CD4-positive, alpha-beta T cell treated with Interferon alpha-2 for 1 hour (primary cell): ENCODE measurements around the gene AGPAT3.
A peak's percentile ranks its signal among the peaks of the same experiment; 100 is the strongest.
"Not testable (repeated sequence)": the region's sequence is repeated elsewhere in the genome, so short reads cannot be mapped to it uniquely, and the experiment has no call there.

Experiments used
- DNase-seq, 2 donors: peaks; one replicate each; pipeline ENCODE4 v3.0.0-alpha.2; 2020 to 2022

AGPAT3 gene

GRCh38 chr21:43835050-43835449, 30.0 kb upstream of the AGPAT3 start:
- no peak for DNase-seq

DNA sequence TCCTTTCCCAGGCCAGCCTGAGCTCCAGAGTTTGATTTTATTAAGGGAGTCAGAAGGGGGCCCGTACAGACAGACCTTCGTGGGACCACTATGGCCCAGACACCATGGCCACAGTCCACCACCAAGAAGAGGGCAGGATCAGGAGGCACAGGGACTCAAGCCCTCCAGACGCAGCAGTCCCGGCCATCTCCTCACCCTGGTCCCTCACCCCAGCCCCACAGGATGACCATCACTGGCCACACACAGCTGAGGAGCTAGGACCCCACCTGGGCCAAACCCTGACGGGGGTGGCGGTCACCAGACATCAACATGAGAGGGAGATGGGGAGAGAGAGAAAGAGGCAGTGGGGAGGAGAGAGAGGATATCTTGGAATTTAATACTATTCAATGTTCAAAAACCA, 29.2 kb upstream of the AGPAT3 start:
- no peak for DNase-seq

- no peak for DNase-seq
Observed at GRCh38 chr21:43836616-43837015, 28.4 kb upstream of the AGPAT3 start.

DNA sequence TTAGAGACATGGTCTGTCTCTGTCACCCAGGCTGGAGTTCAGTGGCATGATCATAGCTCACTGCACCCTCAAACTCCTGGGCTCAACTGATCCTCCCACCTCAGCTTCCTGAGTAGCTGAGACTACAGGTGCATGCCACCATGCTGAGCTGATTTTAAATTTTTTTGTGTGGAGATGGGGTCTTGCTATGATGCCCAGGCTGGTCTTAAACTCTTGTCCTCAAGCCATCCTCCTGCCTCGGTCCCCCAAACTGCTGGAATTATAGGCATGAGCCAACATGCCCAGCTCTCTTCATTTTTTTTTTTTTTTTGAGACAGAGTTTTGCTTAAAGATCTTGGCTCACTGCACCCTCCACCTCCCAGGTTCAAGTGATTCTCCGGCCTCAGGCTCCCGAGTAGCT, 24.8 kb upstream of the AGPAT3 start:
- no peak for DNase-seq

DNA sequence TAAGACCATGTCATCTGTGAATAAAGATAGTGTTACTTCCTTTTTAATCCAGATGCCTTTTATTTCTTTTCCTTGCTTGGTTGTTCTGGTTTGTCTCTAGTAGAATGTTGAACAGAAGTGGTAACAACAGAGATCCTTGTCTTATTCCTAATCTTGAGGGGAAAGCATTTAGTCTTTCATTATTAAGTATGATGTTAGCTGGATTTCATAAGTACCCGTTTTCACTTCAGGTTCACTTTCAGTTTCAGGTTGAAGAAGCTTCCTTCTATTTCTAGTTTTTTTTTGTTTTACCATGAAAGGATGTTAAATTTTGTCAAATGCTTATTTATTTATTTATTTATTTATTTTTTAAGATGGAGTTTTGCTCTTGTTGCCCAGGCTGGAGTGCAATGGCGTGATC, 22.3 kb upstream of the AGPAT3 start:
- DNase-seq, result no peak

DNA sequence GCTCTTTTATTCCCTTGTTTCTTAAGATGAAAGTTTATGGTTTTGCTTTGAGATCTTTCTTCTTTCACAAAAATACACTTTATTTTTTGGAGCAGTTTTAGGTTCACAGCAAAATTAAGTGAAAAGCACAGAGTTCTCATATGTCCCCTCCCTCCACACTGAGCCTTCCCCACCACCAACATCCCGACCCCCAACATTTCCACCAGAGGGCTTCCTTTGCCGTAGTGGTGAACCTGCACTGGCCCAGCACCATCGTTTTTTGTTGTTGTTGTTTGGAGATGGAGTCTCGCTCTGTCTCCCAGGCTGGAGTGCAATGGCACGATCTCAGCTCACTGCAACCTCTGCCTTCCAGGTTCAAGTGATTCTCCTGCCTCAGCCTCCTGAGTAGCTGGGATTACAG, 20.1 kb upstream of the AGPAT3 start:
- DNase-seq, result not testable (repeated sequence)

GRCh38 chr21:43845386-43845785, 19.6 kb upstream of the AGPAT3 start:
- no peak for DNase-seq

DNA sequence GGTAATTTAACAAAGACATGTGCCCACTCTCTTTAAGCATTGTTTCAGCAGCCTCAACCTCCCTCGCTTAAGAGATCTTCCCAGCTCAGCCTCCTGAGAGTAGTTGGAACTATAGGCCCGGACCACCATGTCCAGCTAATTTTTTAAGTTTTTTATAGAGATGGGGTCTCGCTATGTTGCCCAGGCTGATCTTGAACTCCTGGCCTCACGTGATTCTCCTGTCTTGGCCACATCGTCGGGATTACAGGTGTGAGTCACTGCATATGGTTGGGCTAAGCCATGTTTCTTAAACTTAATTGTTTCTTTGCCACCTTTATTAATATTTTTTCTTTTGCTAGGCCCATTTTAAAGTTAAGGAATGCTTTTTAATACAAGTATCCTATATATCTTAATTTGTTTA, 18.6 kb upstream of the AGPAT3 start:
- no peak for DNase-seq

DNA sequence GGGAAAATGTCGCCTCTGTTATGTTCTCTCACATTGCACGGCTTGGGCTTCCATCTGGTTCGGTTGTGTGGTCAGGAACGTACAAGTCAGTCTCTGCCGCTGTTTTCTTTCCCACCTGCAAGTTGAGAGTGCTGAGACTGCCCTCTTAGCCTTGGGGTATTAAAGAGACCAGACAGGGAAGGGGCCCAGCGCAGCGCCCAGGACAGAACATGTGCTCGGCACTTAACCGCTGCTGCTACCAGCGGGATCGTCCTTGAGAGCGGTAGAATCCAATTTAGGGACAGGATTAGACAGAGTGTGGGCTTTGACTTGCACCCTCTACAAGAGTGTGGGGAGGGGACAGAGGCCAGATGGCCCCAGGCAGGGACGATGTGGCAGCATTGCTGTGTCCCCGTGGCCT, 17.7 kb upstream of the AGPAT3 start:
- DNase-seq, result no peak

DNA sequence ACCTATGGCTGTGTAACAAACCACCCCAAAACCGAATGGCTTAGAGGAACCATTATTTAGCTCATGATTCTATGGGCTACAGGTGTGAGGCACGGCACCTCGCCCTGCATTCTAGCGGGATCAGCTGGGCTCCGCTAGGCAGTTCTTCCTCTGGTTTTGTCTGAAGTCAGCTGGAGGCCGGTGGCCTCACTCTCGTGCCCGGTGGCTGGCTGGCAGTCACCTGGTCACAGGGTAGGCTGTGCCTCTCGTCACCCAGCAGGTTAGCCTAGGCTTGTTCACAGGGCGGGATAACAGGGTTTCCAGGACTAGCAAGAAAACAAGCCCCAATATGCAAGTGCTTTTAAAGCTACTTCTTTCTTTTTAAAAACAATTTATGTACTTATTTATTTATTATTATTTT, 16.3 kb upstream of the AGPAT3 start:
- DNase-seq, result no peak

DNA sequence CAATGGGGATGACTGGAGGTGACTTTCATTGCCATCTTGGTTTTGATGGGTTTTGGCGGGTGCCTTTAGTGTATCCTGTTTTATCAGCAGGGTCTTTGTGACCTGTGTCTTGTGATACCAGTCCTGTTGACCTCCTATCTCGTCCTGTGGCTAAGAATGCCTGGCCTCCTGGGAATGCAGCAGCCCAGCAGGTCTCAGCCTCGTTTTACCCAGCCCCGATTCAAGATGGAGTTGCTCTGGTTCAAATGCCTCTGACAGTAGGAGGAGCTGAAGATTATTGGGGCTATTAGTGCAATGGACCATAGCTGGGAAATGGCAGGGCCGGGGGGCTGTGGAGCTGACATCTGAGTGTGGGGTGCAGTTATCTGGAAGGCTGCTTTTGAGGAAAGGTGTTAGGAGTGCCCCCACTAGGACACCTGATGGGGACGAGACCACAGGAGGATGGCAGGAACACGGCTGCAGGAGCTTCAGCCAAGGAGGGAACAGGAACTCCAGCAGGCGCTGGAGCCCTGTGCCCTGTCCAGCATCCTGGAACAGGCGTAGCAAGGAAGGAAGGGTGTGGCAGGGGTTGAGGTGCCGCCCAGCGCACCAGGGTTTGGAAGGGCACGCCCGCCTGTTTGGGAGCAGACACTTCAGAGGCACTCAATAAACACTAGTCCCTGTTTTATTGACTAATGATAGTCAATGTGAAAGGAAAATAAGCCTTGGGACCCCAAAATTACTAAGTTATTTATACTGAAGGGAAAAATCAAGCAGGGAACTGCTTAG, 15.3 kb upstream of the AGPAT3 start:
- no peak for DNase-seq

DNA sequence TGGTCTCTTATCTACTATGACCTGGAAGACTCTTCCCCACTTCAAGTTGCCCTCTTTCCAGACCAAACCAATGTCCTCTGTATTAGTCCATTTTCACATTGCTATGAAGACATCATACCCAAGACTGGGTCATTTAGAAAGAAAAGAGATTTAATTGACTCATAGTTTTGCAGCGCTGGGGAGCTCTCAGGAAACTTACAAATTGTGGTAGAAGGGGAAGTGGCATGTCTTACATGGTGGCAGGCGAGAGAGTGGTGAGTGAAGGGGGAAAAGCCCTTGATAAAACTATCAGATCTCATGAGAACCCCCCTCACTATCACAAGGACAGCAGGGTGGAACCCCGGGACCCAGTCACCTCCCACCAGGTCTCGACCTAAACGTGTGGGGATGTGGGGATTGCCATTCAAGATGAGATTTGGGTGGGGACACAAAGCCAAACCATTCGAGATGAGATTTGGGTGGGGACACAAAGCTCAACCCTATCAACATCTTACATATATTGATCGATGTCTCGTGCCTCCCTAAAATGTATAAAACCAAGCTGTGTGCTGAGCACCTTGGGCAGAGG, 14.2 kb upstream of the AGPAT3 start:
- no peak for DNase-seq

- no peak for DNase-seq
Observed at GRCh38 chr21:43851593-43851992, 13.4 kb upstream of the AGPAT3 start.

DNA sequence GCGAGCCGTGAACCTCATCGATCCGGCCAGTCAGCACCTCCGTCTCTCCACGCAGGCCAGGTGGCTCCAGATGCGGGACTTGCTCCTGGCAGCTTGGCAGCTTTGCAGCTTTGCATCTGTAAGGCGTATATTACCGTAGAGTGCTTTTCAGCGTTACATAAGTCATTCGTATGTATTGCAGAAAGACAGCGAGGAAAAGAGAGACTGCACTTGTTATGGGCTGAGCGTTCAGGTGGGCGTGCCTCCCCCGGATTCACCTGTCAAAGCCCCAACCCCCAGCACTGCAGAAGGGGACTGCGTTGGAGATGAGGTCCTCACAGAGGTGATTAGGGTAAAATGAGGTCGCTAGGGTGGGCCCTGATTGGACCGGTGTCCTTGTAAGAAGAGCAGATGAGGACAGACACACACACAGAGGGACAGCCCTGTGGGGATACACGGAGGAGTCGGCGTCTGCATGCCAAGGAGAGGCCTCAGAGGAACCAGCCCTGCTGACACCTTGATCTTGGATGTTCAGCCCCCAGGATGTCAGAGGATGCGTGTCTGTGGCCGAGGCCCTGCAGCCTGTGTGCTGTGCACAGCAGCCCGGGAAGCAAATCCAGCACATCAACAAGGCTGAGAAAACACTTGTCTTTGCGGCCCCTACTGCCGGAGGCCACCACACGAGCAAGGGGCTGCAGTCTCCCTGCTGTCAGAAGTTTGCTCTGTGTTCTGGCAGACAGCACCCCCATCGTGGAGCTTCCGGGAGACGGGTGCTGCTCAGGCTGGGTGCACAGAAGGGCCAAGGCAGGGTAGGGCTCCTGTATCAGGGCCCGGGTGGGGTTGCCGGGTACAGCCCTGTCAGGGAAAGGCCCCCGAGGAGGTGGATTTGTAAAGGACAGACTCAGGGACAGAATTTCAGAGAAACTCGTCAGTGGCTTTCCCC, 10.9 kb upstream of the AGPAT3 start:
- DNase-seq, result no peak

GRCh38 chr21:43854773-43855633, 10.0 kb upstream of the AGPAT3 start:
- DNase-seq, result peak; percentile 49 to 77

DNA sequence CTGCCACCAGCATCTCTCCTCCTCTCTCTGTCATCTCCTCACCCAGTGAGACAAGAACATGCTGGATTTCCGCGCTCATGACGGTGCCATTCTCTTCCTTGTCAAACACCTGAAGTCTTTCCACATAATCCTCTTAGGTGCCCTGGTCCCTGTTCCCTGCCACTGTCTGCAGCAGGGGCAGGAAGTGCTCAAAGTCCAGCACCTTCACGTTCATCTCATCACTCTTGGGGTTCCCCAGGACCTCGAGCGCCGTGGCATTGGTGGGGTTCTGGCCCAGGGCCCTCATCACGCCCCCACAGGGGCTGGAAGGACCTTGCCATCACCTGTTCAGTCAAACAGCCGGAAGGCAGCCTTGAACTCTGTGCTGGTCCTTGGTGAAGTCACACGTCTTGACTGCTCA, 9.1 kb upstream of the AGPAT3 start:
- no peak for DNase-seq

DNA sequence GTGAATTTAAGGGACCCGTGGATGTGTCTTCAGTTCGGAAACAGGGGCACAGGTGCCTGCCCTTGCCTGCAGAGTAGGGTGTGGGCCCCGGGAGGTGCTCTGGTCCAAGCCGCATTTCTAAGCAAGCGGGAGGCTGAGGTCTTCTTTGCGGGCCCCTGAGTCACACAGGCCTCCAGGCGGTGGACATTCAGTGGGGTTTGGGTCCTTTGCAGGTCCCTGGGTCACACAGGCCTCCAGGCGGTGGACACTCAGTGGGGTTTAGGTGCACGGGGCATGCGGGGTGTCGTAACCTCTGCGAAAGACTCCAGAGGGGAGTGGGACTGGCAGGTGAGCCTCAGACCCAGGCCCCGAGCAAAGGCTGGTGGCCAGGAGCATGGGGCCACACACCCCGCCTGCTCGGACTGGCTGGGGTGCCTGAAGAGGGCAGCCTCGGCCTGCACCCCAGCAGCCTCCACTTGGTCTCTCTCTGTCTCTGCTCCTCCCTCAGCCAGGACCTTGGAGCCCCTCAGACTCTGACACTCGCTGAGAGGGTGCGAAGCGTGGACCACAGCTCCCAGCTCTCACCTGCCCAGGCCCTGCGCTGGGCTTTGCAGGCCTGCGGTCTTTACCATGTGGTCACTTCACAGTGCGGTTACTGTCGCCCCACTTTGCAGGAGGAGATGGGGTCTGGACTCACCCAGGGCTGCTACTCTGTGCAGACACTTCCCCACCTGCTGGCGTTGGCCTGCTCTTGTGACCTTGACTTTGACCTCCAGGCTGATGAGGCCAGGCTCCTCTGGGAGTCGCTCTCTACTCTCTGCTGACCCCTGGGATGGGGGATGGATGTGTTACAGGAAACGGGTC, 6.0 kb upstream of the AGPAT3 start:
- no peak for DNase-seq

DNA sequence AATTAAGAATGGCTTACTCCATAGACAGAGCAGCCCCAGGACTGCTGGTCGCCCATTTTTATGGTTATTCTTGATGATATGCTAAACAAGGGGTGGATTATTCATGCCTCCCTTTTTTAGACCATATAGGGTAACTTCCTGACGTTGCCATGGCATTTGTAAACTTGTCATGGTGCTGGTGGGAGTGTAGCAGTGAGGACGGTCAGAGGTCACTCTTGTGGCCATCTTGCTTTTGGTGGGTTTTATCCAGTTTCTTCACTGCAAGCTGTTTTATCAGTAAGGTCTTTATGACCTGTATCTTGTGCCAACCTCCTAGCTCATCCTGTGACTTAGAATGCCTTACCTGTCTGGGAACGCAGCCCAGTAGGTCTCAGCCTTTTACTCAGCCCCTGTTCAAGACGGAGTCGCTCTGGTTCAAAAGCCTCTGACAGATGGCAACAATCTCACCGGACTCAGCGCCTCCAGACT, 5.2 kb upstream of the AGPAT3 start:
- no peak for DNase-seq

DNA sequence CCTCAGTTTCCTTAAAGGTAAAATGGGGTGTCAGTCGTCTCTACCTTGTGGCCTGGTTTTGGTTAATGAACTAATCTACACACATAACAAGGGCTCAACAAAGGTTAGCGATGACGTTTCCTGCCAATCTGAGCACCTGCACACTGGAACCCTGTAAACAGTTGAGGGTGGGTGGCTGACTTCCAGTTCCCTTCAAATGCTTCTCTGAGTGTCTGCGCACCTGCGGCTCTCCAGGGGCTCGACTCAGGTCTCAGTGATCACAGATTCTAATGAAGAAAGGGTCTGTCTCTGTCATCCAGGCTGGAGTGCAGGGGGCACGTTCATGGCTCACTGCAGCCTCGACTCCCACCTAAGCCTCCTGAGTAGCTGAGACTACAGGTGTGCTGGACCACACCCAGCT, 3.3 kb upstream of the AGPAT3 start:
- no peak for DNase-seq

DNA sequence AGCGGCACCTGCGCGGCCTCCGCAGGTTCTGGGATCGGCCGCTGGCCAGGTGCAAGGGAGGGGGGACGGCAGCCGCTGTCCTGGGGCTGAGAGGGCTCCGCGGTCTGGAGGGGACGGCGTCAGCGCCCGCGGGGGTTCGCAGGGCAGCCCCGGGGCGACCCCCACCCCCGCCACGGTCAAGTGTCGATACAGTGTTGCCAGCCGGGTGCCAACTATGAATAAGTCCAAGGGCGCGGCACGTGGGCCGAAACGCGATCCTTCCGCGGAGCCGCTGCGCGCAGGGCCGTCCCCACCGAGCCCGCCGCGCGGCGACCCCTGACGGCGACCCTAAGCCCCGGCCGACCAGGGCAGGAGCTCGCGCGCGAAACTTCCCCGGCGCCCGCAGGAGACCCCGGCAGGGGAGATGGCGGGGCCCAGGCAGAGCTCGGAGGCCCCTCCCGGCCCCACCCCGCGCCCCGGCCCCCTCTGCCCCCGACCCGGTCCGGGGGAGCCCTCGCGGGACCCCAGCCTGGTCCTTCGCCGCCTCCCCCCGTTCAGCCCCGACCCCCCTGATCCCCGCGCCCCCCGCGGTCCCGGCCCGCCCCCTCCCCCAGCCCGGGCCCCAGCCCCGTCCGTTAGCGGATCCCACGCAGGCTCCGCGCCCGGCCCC, 586 bp upstream of the AGPAT3 start:
- DNase-seq, result peak in 1 of 2 donors; percentile 49
